ENCODE data around the gene TNRC18. TPM values are rescaled to one million over a fixed set of nuclear protein-coding genes. Genes with fewer than 3 reads are reported as not detected.

The TNRC18 gene
- total RNA-seq, 1 experiment from 2014 or later, result 44.3 TPM

GRCh38 chr7:5441840-5442503 lies 18.3 kb upstream of the TNRC18 start:
- no peak overlapping the region for H3K4me3 ChIP-seq (ENCODE audit: insufficient read depth, low read depth, low read length)
- no peaks in the 10 kb centered on the region for H3K27me3 ChIP-seq (ENCODE audit: control insufficient read depth, insufficient read depth, low read length)
- H3K36me3 ChIP-seq (replicated peaks; ENCODE audit: control insufficient read depth, insufficient read depth, low read length), result peaks cover 1% of the 10 kb centered on the region
- no peak for DNase-seq

- Histone ChIP-seq H3K36me3 (replicated peaks; ENCODE audit: control insufficient read depth, insufficient read depth, low read length) (peaks cover 1% of the 10 kb centered on the region), H3K4me3 (ENCODE audit: insufficient read depth, low read depth, low read length) (no peak overlapping the region), H3K27me3 (ENCODE audit: control insufficient read depth, insufficient read depth, low read length) (no peaks in the 10 kb centered on the region)
- peak; percentile 76 for DNase-seq
Observed at GRCh38 chr7:5439572-5440496, 16.2 kb upstream of the TNRC18 start.

- Histone ChIP-seq H3K36me3 (replicated peaks; ENCODE audit: control insufficient read depth, insufficient read depth, low read length) (peaks cover 1% of the 10 kb centered on the region), H3K4me3 (ENCODE audit: insufficient read depth, low read depth, low read length) (no peak overlapping the region), H3K27me3 (ENCODE audit: control insufficient read depth, insufficient read depth, low read length) (no peaks in the 10 kb centered on the region)
- no peak for DNase-seq
Observed at GRCh38 chr7:5439209-5439571, 15.6 kb upstream of the TNRC18 start.

- Histone ChIP-seq H3K4me3 (ENCODE audit: insufficient read depth, low read depth, low read length) (no peak overlapping the region), H3K27me3 (ENCODE audit: control insufficient read depth, insufficient read depth, low read length) (no peaks in the 10 kb centered on the region), H3K36me3 (replicated peaks; ENCODE audit: control insufficient read depth, insufficient read depth, low read length) (peaks cover 1% of the 10 kb centered on the region)
- no peak for DNase-seq
Observed at GRCh38 chr7:5437987-5438386, 14.4 kb upstream of the TNRC18 start.

DNA sequence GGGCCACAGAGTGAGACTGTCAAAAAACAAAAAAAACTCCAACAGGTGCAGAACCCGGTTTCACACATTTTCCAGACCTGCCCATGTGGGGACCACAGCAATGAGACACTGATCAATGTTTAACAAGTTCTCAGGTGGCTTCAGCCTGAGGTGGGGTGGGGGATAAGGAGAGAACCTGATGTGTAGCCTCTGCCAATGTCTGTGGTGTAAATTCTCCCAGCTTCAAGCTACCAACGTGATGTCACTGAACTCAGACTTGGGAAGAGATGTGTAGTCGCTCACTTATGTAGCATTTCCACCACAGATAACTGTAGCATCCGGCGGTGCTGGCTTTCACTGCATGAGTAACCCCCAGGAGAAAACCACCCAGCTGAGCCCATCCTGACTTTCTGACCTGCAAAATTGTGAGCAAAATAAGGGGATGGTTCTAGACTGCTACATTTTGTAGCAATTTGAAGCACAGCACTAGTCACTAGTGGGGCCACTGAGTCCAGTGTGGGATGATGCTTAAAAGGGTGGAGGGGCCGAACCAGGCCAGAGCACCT lies 13.8 kb upstream of the TNRC18 start:
- no peaks in the 10 kb centered on the region for H3K27me3 ChIP-seq (ENCODE audit: control insufficient read depth, insufficient read depth, low read length)
- H3K4me3 ChIP-seq (ENCODE audit: insufficient read depth, low read depth, low read length), result no peak overlapping the region
- H3K36me3 ChIP-seq (replicated peaks; ENCODE audit: control insufficient read depth, insufficient read depth, low read length), result peaks cover 1% of the 10 kb centered on the region
- no peak for DNase-seq

DNA sequence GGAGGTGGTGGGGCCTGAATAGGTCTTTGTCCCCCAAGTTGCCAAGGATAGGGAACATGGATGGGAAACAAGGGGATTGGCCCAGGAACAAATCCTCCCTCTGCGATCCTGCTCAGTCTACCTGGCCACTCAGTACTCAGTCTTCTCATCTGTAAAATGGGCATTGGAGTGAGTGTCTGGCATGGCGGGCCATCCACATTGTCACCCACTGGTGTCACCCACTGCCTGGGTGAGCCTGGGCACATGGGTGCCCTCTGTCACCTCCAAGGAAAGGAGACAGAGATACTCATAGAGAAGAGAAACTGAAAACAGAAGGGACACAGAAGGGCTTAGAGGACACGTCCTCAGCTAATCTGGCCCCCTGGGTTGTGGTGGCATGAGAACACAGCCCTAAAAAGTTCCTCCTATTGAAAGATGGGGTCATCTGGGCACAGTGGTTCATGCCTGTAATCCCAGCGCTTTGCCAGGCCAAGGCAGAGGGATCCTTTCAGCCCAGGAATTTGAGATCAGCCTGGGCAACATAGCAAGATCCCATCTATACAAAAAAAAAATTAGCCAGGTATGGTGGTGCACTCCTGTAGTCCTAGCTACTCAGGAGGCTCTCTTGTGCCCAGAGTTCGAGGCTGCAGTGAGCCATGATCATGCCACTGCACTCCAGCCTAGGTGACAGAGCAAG lies 12.5 kb upstream of the TNRC18 start:
- Histone ChIP-seq H3K27me3 (ENCODE audit: control insufficient read depth, insufficient read depth, low read length) (no peaks in the 10 kb centered on the region), H3K36me3 (replicated peaks; ENCODE audit: control insufficient read depth, insufficient read depth, low read length) (peaks cover 1% of the 10 kb centered on the region)

GRCh38 chr7:5435291-5436002 lies 11.8 kb upstream of the TNRC18 start:
- Histone ChIP-seq H3K27me3 (ENCODE audit: control insufficient read depth, insufficient read depth, low read length) (peaks cover 3% of the 10 kb centered on the region; the same call in 1 of the 2 replicates), H3K36me3 (replicated peaks; ENCODE audit: control insufficient read depth, insufficient read depth, low read length) (peaks cover 1% of the 10 kb centered on the region), H3K4me3 (ENCODE audit: insufficient read depth, low read depth, low read length) (no peak overlapping the region)
- DNase-seq, result peak; percentile 45

More for the DNA sequence above, 12.5 kb upstream of the TNRC18 start:
- no peak overlapping the region for H3K4me3 ChIP-seq (ENCODE audit: insufficient read depth, low read depth, low read length)
- DNase-seq, result no peak

- peaks cover 1% of the 10 kb centered on the region for H3K36me3 ChIP-seq (replicated peaks; ENCODE audit: control insufficient read depth, insufficient read depth, low read length)
- no peak for DNase-seq
- H3K4me3 ChIP-seq (ENCODE audit: insufficient read depth, low read depth, low read length), result no peak overlapping the region
- H3K27me3 ChIP-seq (ENCODE audit: control insufficient read depth, insufficient read depth, low read length), result peaks cover 26% of the 10 kb centered on the region
Observed at GRCh38 chr7:5433181-5433580, 9.5 kb upstream of the TNRC18 start.

GRCh38 chr7:5432691-5433090 lies 9.1 kb upstream of the TNRC18 start:
- Histone ChIP-seq H3K36me3 (replicated peaks; ENCODE audit: control insufficient read depth, insufficient read depth, low read length) (peaks cover 1% of the 10 kb centered on the region; the same call in 1 of the 2 replicates), H3K4me3 (ENCODE audit: insufficient read depth, low read depth, low read length) (no peak overlapping the region), H3K27me3 (ENCODE audit: control insufficient read depth, insufficient read depth, low read length) (peaks cover 29% of the 10 kb centered on the region)
- DNase-seq, result no peak

- peaks cover 35% of the 10 kb centered on the region for H3K27me3 ChIP-seq (ENCODE audit: control insufficient read depth, insufficient read depth, low read length)
- DNase-seq, result no peak
- no peaks in the 10 kb centered on the region; the same call in 1 of the 2 replicates for H3K36me3 ChIP-seq (replicated peaks; ENCODE audit: control insufficient read depth, insufficient read depth, low read length)
- no peak overlapping the region for H3K4me3 ChIP-seq (ENCODE audit: insufficient read depth, low read depth, low read length)
Observed at GRCh38 chr7:5431560-5432015, 8.0 kb upstream of the TNRC18 start.

DNA sequence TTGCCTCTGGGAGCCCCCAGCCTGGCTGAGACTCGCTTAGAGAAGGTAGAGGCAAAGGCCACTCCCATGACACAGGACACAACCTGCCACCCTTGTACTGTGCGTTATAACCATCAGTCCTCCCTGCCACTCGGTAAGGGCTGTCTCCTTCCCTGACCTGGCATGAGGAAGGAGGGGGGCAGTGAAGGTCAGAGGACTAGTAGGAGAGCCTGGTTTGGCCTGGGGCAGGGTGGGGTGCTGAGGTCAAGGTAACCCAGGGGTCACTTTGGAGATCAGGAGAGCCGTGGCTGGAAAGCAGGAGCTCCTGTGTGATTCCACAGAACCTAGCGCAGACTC lies 6.9 kb upstream of the TNRC18 start:
- no peak overlapping the region for H3K4me3 ChIP-seq (ENCODE audit: insufficient read depth, low read depth, low read length)

DNA sequence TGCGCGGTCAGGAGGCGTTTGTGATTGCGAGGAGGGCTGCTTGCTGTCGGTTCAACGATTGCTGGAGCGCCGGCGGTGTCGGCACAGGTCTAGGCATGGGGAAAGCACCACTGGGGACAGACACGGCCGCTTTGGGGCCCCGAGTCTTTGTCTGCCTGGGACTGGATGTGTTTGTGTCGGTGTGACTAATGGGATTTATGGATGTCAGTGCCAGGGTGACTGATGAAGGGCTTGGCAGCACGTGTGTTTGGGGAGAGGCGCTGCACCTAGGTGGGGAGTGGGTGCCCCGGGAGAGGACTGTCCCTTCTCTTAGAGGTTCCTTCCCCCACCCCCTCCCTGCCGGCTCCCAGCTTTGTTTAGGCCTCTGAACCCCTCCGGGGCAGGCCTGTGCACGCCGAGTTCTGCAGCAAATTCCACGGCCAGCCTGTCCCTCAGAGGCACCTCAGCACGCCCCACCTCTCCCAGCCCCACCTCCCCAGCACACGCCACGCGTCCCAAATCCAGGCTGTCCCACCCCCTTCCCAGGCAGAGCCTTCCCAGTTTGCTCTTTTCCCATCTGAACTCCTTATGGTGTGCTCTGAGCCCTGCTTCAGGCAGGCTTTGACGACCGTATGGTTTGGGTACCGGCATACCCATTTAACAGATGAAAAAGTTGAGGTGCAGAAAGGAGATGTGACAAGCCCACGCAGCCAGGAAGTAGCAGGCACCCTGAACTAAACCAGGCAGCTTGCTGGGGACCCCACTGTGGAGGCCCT lies 6.4 kb upstream of the TNRC18 start:
- H3K36me3 ChIP-seq (replicated peaks; ENCODE audit: control insufficient read depth, insufficient read depth, low read length), result no peaks in the 10 kb centered on the region; the same call in 1 of the 2 replicates
- H3K27me3 ChIP-seq (ENCODE audit: control insufficient read depth, insufficient read depth, low read length), result peaks cover 39% of the 10 kb centered on the region
- peak overlapping the region; percentile 74 for H3K4me3 ChIP-seq (ENCODE audit: insufficient read depth, low read depth, low read length)
- peak; percentile 68 for DNase-seq

More for the DNA sequence above, 6.9 kb upstream of the TNRC18 start:
- no peaks in the 10 kb centered on the region; the same call in 1 of the 2 replicates for H3K36me3 ChIP-seq (replicated peaks; ENCODE audit: control insufficient read depth, insufficient read depth, low read length)
- DNase-seq, result peak; percentile 24
- peaks cover 35% of the 10 kb centered on the region for H3K27me3 ChIP-seq (ENCODE audit: control insufficient read depth, insufficient read depth, low read length)

DNA sequence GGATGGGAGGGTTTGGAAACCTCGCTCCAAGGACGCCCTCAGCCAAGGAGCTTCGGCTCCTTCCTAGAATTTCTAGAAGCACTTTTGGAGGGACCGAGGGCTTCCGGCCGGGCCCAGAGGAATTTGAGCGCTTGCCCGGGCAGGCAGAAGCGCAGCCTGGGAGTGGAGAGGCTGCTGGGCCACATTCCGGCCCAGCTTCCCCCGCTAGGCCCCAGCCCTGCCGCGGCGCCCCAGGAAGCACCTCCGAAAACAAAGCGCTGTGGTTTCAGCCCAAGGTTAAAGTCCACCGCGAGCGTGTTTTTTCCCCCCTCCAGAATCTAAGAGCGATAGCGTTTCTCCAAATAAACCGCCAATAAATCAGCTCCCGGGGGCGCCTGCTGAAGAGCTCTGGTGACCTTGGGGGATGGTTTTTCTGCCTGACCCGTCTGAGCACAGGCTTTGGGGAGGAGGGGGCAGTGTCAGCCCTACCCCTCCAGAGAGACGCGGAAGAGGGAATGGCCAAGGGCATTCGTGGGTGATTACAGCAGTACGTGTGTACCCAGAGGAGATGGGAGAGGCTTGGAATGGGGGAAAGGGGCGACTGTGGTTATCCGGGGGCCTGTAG lies 5.7 kb upstream of the TNRC18 start:
- Histone ChIP-seq H3K4me3 (ENCODE audit: insufficient read depth, low read depth, low read length) (peak overlapping the region; percentile 74), H3K27me3 (ENCODE audit: control insufficient read depth, insufficient read depth, low read length) (peaks cover 44% of the 10 kb centered on the region), H3K36me3 (replicated peaks; ENCODE audit: control insufficient read depth, insufficient read depth, low read length) (no peaks in the 10 kb centered on the region; the same call in 1 of the 2 replicates)
- DNase-seq, result peak; percentile 89

Measured in H7 (cell line).